H9 (cell line): ENCODE results near the gene CYBRD1. TPM values are rescaled to one million over a fixed set of nuclear protein-coding genes. Genes with fewer than 3 reads are reported as not detected.

Source experiments
- DNase-seq: peaks from one replicate; pipeline ENCODE4 v3.0.0-alpha.2; 2017
- H2AFZ ChIP-seq: one replicate; pipeline ENCODE4 v1.6.1; 2013; ENCODE audit warnings: mild to moderate bottlenecking, low read length, control low read depth, moderate library complexity
- H2AK5ac ChIP-seq: 2 replicates; pipeline ENCODE4 v1.6.1; 2013; ENCODE audit warnings: low read length, control low read depth, mixed read lengths; ENCODE audit not compliant: insufficient read length
- H2BK120ac ChIP-seq: one replicate; pipeline ENCODE4 v1.6.1; 2013; ENCODE audit warnings: low read depth, mild to moderate bottlenecking, low read length, control low read depth, inconsistent platforms; ENCODE audit not compliant: poor library complexity, severe bottlenecking
- H2BK12ac ChIP-seq: 2 replicates; pipeline ENCODE4 v1.6.1; 2013; ENCODE audit warnings: low read length, control low read depth, mixed read lengths, low read depth; ENCODE audit not compliant: insufficient read length
- H2BK15ac ChIP-seq: 2 replicates; pipeline ENCODE4 v1.6.1; 2013; ENCODE audit warnings: low read depth, low read length, control low read depth
- H2BK20ac ChIP-seq: one replicate; pipeline ENCODE4 v1.6.1; 2013; ENCODE audit warnings: low read depth, mild to moderate bottlenecking, low read length, control low read depth, inconsistent platforms; ENCODE audit not compliant: poor library complexity, severe bottlenecking
- H2BK5ac ChIP-seq: 2 replicates; pipeline ENCODE4 v1.6.1; 2013; ENCODE audit warnings: low read length, control low read depth, mixed read lengths; ENCODE audit not compliant: insufficient read length
- H3K14ac ChIP-seq: 2 replicates; pipeline ENCODE4 v1.6.1; 2013; ENCODE audit warnings: low read length, control low read depth; ENCODE audit not compliant: insufficient read depth
- H3K18ac ChIP-seq: 2 replicates; pipeline ENCODE4 v1.6.1; 2013; ENCODE audit warnings: low read depth, mild to moderate bottlenecking, mixed read lengths, low read length, control low read depth; ENCODE audit not compliant: insufficient read length
- H3K23ac ChIP-seq: 2 replicates; pipeline ENCODE4 v1.6.1; 2013; ENCODE audit warnings: low read length, control low read depth, mixed read lengths, low read depth; ENCODE audit not compliant: insufficient read length
- H3K23me2 ChIP-seq: 2 replicates; pipeline ENCODE4 v1.6.1; 2013; ENCODE audit warnings: low read depth, mild to moderate bottlenecking, mixed read lengths, low read length, control low read depth; ENCODE audit not compliant: insufficient read length, poor library complexity, severe bottlenecking
- H3K27ac ChIP-seq: 2 replicates; pipeline ENCODE4 v1.5.1; 2013; ENCODE audit warnings: low read length, control low read depth, mixed read lengths, low read depth; ENCODE audit not compliant: insufficient read length
- H3K27me3 ChIP-seq: 2 replicates; pipeline ENCODE4 v1.6.1; 2013; ENCODE audit warnings: low read length, control low read depth, inconsistent platforms; ENCODE audit not compliant: insufficient read depth
- H3K4ac ChIP-seq: 2 replicates; pipeline ENCODE4 v1.6.1; 2013; ENCODE audit warnings: low read depth, mild to moderate bottlenecking, control low read depth, inconsistent platforms, low read length, moderate library complexity
- H3K4me1 ChIP-seq: 2 replicates; pipeline ENCODE4 v1.6.1; 2013; ENCODE audit warnings: low read length, control low read depth, inconsistent platforms; ENCODE audit not compliant: insufficient read depth
- H3K4me2 ChIP-seq: 2 replicates; pipeline ENCODE4 v1.6.1; 2013; ENCODE audit warnings: low read length, control low read depth, mixed read lengths; ENCODE audit not compliant: insufficient read length, insufficient read depth
- H3K56ac ChIP-seq: 2 replicates; pipeline ENCODE4 v1.6.1; 2013; ENCODE audit warnings: low read depth, mild to moderate bottlenecking, mixed read lengths, low read length, control low read depth; ENCODE audit not compliant: insufficient read length
- H3K79me1 ChIP-seq: 2 replicates; pipeline ENCODE4 v1.6.1; 2013; ENCODE audit warnings: low read depth, mild to moderate bottlenecking, moderate library complexity, low read length, control low read depth, inconsistent platforms; ENCODE audit not compliant: insufficient read depth, poor library complexity, severe bottlenecking
- H3K79me2 ChIP-seq: 2 replicates; pipeline ENCODE4 v1.6.1; 2013; ENCODE audit warnings: low read length, control low read depth, inconsistent platforms; ENCODE audit not compliant: insufficient read depth
- H3K9ac ChIP-seq: 2 replicates; pipeline ENCODE4 v1.6.1; 2013; ENCODE audit warnings: low read length, control low read depth, mixed read lengths; ENCODE audit not compliant: insufficient read length; ENCODE audit errors: extremely low read depth
- H3K9me3 ChIP-seq: one replicate; pipeline ENCODE4 v1.6.1; 2013; ENCODE audit warnings: low read depth, low read length, inconsistent platforms; ENCODE audit not compliant: control insufficient read depth
- H3T11ph ChIP-seq: one replicate; pipeline ENCODE4 v1.6.1; 2013; ENCODE audit warnings: mild to moderate bottlenecking, low read length, control low read depth, inconsistent platforms
- H4K20me1 ChIP-seq: one replicate; pipeline ENCODE4 v1.6.1; 2013; ENCODE audit not compliant: control insufficient read depth, insufficient read length, insufficient read depth
- H4K5ac ChIP-seq: 2 replicates; pipeline ENCODE4 v1.6.1; 2013; ENCODE audit warnings: low read depth, mild to moderate bottlenecking, mixed read lengths, low read length, control low read depth; ENCODE audit not compliant: insufficient read length
- H4K8ac ChIP-seq: replicated peaks from 2 replicates; pipeline ENCODE4 v1.6.1; 2013; ENCODE audit warnings: low read length, control low read depth, mixed read lengths, low read depth; ENCODE audit not compliant: insufficient read length
- H4K91ac ChIP-seq: 2 replicates; pipeline ENCODE4 v1.6.1; 2013; ENCODE audit warnings: low read depth, mild to moderate bottlenecking, moderate library complexity, mixed read lengths, low read length, control low read depth; ENCODE audit not compliant: insufficient read length
- H3K27ac Mint-ChIP-seq, 3 experiments: 2 replicates in 2 of 3; 3 replicates in 1 of 3; pipeline ENCODE4 v1.8.0; 2020 to 2021; ENCODE audit warnings: mixed read lengths in 3 of 3, mild to moderate bottlenecking in 1 of 3, moderate library complexity in 1 of 3
- H3K27me3 Mint-ChIP-seq: 2 replicates; pipeline ENCODE4 v1.8.0; 2021; ENCODE audit warnings: low read depth, mild to moderate bottlenecking, moderate library complexity, mixed read lengths
- H3K36me3 Mint-ChIP-seq, 3 experiments: 2 replicates in 2 of 3; 3 replicates in 1 of 3; pipeline ENCODE4 v1.8.0; 2020 to 2021; ENCODE audit warnings: low read depth in 3 of 3, mixed read lengths in 3 of 3; ENCODE audit not compliant: insufficient read depth in 1 of 3
- H3K4me1 Mint-ChIP-seq, 2 experiments: 2 replicates each; pipeline ENCODE4 v1.8.0; 2020; ENCODE audit warnings: mixed read lengths in 2 of 2
- H3K4me3 Mint-ChIP-seq, 2 experiments: 2 replicates in 1 of 2; 3 replicates in 1 of 2; pipeline ENCODE4 v1.8.0; 2020 to 2021; ENCODE audit warnings: mild to moderate bottlenecking in 2 of 2, mixed read lengths in 2 of 2, moderate library complexity in 1 of 2
- H3K9me3 Mint-ChIP-seq, 2 experiments: 2 replicates in 1 of 2; 3 replicates in 1 of 2; pipeline ENCODE4 v1.8.0; 2020; ENCODE audit warnings: mild to moderate bottlenecking in 2 of 2, mixed read lengths in 2 of 2, moderate library complexity in 1 of 2
- WGBS: extraction: QIAGEN DNeasy Blood & Tissue Kit; methylation state at CpG from one replicate; pipeline ENCODE4 v1.1.7; 2013; ENCODE audit warnings: missing lambda C conversion rate, low lambda C conversion rate, mixed read lengths; ENCODE audit not compliant: insufficient read length; ENCODE audit errors: extremely low coverage; 5-methylcytosine and 5-hydroxymethylcytosine counted together
- total RNA-seq: library from RNA; stranded (reverse); gene quantifications from 2 replicates; pipeline ENCODE4 v1.2.1, GENCODE V29; 2021
- TF ChIP-seq, protein P1 (sequence below): fragments of 200-600 bp; sonication (generic); conservative IDR thresholded peaks from 3 replicates; pipeline ENCODE4 v1.8.0; 2021; ENCODE audit warnings: antibody characterized with exemption, mild to moderate bottlenecking

The CYBRD1 gene
- total RNA-seq, 1 experiment from 2014 or later, result 3.6 TPM

DNA sequence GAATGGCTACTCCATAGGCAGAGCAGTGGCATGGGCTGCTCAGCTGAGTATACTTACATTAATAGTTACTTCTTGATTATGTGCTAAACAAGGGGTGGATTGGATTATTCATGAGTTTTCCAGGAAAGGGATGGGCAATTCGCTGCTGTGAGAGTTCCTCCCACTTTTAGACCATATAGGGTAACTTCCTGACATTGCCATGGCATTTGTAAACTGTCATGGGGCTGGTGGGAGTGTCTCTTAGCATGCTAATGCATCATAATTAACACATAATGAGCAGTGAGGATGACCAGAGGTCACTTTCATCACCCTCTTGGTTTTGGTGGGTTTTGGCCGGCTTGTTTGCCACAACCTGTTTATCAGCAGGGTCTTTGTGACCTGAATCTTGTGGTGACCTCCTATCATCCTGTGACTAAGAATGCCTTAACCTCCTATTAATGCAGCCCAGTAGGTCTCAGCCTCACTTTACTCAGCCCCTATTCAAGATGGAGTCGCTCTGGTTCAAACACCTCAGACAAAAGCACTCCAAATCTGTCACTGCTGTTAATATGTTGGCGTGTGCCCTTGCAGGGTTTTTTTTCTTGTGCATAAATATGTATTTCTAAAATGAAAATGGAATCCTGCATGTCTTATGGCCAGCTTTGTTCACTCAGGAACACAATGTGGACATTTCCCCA lies 56.0 kb downstream of the CYBRD1 start:
- Histone ChIP-seq H2BK20ac (no peak overlapping the region), H3K4ac (no peak overlapping the region), H3T11ph (no peak overlapping the region), H3K14ac (no peak overlapping the region), H4K8ac (no peak overlapping the region), H3K9me3 (no peaks in the 10 kb centered on the region), H2AK5ac (no peak overlapping the region), H3K79me2 (no peaks in the 10 kb centered on the region), H3K27me3 (no peaks in the 10 kb centered on the region), H3K79me1 (no peaks in the 10 kb centered on the region), H3K56ac (no peak overlapping the region), H3K18ac (no peak overlapping the region), H4K91ac (no peak overlapping the region), H3K9ac (no peak overlapping the region), H3K27ac (no peak overlapping the region), H2BK5ac (no peak overlapping the region), H2BK120ac (no peak overlapping the region), H2BK12ac (no peak overlapping the region), H3K23me2 (no peaks in the 10 kb centered on the region), H3K4me2 (no peak overlapping the region), H2BK15ac (no peak overlapping the region), H3K23ac (no peak overlapping the region), H4K5ac (no peak overlapping the region), H4K20me1 (no peaks in the 10 kb centered on the region), H2AFZ (no peak overlapping the region), H3K4me1 (no peaks in the 10 kb centered on the region)
- Mint-ChIP-seq H3K9me3 (no peaks in the 10 kb centered on the region), H3K27ac (no peak overlapping the region), H3K4me3 (no peak overlapping the region), H3K4me1 (peaks cover 0 to 3% of the 10 kb centered on the region in 2 experiments; a peak in 1 of 4 replicates), H3K36me3 (no peaks in the 10 kb centered on the region), H3K27me3 (no peaks in the 10 kb centered on the region)
- TF ChIP-seq, protein P1, sequence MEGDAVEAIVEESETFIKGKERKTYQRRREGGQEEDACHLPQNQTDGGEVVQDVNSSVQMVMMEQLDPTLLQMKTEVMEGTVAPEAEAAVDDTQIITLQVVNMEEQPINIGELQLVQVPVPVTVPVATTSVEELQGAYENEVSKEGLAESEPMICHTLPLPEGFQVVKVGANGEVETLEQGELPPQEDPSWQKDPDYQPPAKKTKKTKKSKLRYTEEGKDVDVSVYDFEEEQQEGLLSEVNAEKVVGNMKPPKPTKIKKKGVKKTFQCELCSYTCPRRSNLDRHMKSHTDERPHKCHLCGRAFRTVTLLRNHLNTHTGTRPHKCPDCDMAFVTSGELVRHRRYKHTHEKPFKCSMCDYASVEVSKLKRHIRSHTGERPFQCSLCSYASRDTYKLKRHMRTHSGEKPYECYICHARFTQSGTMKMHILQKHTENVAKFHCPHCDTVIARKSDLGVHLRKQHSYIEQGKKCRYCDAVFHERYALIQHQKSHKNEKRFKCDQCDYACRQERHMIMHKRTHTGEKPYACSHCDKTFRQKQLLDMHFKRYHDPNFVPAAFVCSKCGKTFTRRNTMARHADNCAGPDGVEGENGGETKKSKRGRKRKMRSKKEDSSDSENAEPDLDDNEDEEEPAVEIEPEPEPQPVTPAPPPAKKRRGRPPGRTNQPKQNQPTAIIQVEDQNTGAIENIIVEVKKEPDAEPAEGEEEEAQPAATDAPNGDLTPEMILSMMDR, result no peak
- no CpG with 5 or more reads among the region's 4 CpGs for WGBS
- no peak for DNase-seq
